Retinal pigment epithelial cell (primary cell): ENCODE data around the gene COL5A2.

Source experiments
- DNase-seq: peaks from one replicate; pipeline ENCODE4 v3.0.0-alpha.2; 2010; ENCODE audit warnings: low read depth
- H3K4me3 ChIP-seq: 2 replicates; pipeline ENCODE4 v1.5.1; 2011; ENCODE audit warnings: mild to moderate bottlenecking, low read length, control low read depth, moderate library complexity
- CTCF ChIP-seq: conservative IDR thresholded peaks from 2 replicates; pipeline ENCODE4 v1.5.1; 2011; ENCODE audit warnings: low read depth, low read length, control low read depth, inconsistent platforms

The COL5A2 gene

DNA sequence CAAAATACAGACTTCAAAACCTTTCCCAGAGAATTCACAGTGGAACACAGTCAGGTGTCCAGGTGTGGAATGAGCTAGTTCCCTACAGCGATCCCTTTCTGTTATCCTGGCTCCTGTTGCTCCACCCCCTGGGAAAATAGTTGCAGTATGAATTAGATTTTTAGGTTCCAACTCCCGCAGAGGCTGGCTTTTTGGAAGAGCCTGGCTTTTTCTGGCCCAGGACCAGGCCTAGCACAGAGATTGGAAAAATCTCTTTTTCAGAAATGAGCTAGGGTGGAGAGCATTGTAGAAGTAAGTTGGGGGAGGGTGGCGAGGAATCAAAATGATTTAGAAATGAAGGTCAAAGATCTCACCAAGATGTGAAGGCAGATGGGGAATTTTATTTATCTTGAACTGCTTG, 27.1 kb downstream of the COL5A2 start:
- H3K4me3 ChIP-seq, result no peak overlapping the region
- no peak for TF ChIP-seq CTCF
- no peak for DNase-seq

DNA sequence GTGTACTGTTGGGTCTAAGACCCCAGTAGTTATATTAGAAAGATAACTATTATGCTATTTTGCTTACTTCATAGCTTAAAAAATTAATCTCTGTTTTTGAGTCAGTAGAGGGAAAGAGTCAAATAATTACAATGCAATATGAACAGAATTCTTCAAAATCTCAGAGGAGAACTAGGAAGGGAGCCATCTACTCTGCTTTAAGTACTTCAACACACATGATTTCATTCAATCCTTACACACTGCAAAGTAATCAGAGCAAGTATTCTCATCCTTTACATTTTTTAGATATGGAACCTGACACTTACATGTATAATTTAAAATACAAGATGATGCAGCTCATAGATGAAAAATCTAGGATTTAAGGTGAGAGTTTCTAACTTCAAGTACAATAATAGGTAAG, 27.7 kb downstream of the COL5A2 start:
- TF ChIP-seq CTCF, result no peak
- no peak overlapping the region for H3K4me3 ChIP-seq
- DNase-seq, result no peak

- H3K4me3 ChIP-seq, result no peak overlapping the region
- DNase-seq, result peak; percentile 52
- no peak for TF ChIP-seq CTCF
These were observed 29.5 kb downstream of the COL5A2 start for GRCh38 chr2:189150033-189150432.

DNA sequence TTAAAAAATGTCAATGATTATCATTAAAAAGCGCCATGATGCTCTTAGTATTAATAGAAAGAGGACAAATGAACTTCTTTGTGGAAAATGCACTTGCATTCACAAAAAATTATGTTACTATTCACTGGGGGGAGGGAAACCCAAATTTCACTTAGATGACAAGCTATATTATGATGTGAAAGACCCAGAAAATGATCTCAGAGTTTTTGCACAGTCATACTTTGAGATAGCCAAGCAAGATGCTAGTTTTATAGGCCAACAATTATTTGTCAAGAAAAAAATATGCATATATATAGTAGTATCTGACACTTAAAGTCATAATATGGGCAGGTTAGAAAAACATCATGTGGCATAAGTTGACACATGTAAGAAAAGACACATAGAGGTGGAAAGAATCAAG, 31.6 kb downstream of the COL5A2 start:
- H3K4me3 ChIP-seq, result no peak overlapping the region
- DNase-seq, result no peak
- TF ChIP-seq CTCF, result no peak

DNA sequence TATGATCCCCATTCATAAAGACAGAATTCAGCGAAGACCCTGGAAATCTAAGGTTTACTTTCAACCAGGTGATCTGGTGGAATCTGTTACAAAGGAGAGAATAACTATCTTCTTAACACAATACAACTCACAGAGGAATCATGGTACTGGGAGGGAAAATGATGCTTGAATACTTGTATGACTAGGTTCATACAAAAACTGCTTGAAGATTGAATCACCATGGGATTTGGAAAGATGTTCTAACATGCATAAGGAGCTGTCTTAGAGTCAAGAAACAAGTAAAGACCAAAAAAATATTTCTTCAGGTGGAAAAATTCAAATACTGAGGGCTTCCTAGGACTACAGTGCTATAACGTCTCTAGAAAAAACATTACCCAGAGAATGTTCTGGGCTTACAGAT, 32.2 kb downstream of the COL5A2 start:
- TF ChIP-seq CTCF, result no peak
- DNase-seq, result no peak
- no peak overlapping the region for H3K4me3 ChIP-seq

DNA sequence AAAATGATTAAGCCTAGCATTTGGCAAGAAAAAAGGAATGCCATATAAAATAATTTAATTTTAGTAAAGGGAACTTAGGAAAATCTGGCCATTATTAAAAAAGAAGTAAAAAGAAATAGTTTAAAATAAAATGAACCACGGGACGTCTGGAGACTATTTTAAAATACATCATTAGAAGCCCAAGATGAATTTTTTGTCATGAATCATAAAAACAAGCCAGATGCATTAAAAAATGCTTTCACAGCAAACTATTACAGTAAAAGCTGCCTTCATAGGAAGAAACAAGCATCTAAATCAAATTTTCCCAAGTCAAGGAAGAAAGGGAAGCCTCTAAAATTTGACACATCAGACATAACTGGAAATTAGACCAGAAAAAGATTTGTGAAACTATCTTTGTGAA, 33.0 kb downstream of the COL5A2 start:
- TF ChIP-seq CTCF, result no peak
- no peak for DNase-seq
- no peak overlapping the region for H3K4me3 ChIP-seq

DNA sequence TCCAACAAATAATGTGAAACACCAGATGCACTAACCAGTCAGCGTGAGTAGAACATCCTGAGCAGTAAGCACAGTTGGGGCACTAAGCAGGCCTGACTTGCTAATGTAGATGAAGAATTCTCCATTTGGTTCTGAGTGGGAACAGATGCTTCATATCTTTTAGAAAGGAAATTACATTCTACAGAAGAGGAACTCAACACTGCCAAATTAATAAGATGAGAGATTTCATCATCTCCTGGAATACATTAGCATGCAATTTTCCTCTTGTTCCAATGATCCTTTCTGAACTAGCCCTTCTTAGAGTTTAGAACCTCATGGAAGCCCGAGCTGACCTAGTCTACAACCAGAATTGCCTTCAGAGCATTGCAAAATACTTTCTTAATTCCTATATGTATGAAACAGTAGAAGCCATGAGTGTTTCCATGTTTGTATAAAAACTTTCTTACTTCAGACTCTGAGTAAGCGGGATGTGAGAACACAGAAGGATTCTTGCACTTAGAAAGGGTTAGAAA, 34.8 kb downstream of the COL5A2 start:
- H3K4me3 ChIP-seq, result no peak overlapping the region
- no peak for DNase-seq
- TF ChIP-seq CTCF, result no peak
